A549 (cell line): Measurements from ENCODE around the gene ADCY3. TPM values are rescaled to one million over a fixed set of nuclear protein-coding genes. Genes with fewer than 3 reads are reported as not detected.

ENCODE experiments used
- ATAC-seq, 2 experiments: fragments of 200-7000 bp in 1 of 2; fragments of >200 bp in 1 of 2; cut with Nextera tagmentation in 1 of 2; cut with Tn5 transposase in 1 of 2; 3 replicates each; pipeline versions ENCODE4 v1.8.0 to v1.9.1; 2018 to 2020; ENCODE audit warnings: mild to moderate bottlenecking in 1 of 2, moderate library complexity in 1 of 2
- CTCF ChIA-PET: fragments of 300-600 bp; sonication (Branson Sonifier 250); formaldehyde crosslinking; extraction: SDS; loops from one replicate; lab custom pipeline; 2021; ENCODE audit warnings: antibody characterized with exemption, inconsistent platforms; lab: Yijun Ruan, JAX
- POLR2A ChIA-PET: fragments of 350-600 bp; formaldehyde crosslinking; extraction: SDS; loops from one replicate; lab custom pipeline; 2021; ENCODE audit warnings: antibody characterized with exemption, inconsistent platforms; lab: Yijun Ruan, JAX
- DNase-seq, 2 experiments: peaks; one replicate each; pipeline versions ENCODE4 v3.0.0 to v3.0.0-alpha.2; 2011 to 2016; ENCODE audit warnings: low read depth in 1 of 2, low spot score in 1 of 2
- FAIRE-seq: peaks from 2 replicates; lab custom pipeline; 2011; peaks lifted over from hg19 to GRCh38; lab: Jason Lieb, UNC
- H3K27ac ChIP-seq, 2 experiments: fragments of >200 bp; sonication (Bioruptor Twin); formaldehyde crosslinking; 3 replicates each; pipeline ENCODE4 v1.5.1; 2016 to 2017
- H3K4me1 ChIP-seq: fragments of >200 bp; sonication (Bioruptor Twin); formaldehyde crosslinking; 3 replicates; pipeline ENCODE4 v1.6.1; 2016
- H3K4me2 ChIP-seq: fragments of >200 bp; sonication (Bioruptor Twin); formaldehyde crosslinking; 3 replicates; pipeline ENCODE4 v1.6.1; 2016
- H3K4me3 ChIP-seq: fragments of >200 bp; sonication (Bioruptor Twin); formaldehyde crosslinking; 3 replicates; pipeline ENCODE4 v1.5.1; 2016
- H3K9me3 ChIP-seq: fragments of >200 bp; sonication (Bioruptor Twin); formaldehyde crosslinking; 3 replicates; pipeline ENCODE4 v1.6.1; 2016
- ATOH8 ChIP-seq: fragments of 250-450 bp; sonication (Bioruptor Pico); IDR thresholded peaks from 2 replicates; pipeline ENCODE4 v1.5.0; 2020; ENCODE audit warnings: low read depth, mild to moderate bottlenecking, moderate library complexity
- BCL3 ChIP-seq: fragments of >200 bp; sonication (Bioruptor Twin); formaldehyde crosslinking; IDR thresholded peaks from 3 replicates; pipeline ENCODE4 v1.6.1; 2016
- CBX8 ChIP-seq: fragments of 200-600 bp; sonication (generic); IDR thresholded peaks from 2 replicates; pipeline ENCODE4 v1.6.1; 2016
- CEBPB ChIP-seq, 2 experiments: fragments of >200 bp in 1 of 2; sonication (Bioruptor Twin) in 1 of 2; formaldehyde crosslinking in 1 of 2; IDR thresholded peaks; 2 replicates each; pipeline ENCODE4 v1.6.1; 2012 to 2016
- CHD2 ChIP-seq: fragments of 150-350 bp; IDR thresholded peaks from 2 replicates; pipeline ENCODE4 v1.6.1; 2014; ENCODE audit warnings: low read length; ENCODE audit not compliant: partially characterized antibody
- CTCF ChIP-seq: fragments of >200 bp; sonication (Bioruptor Twin); formaldehyde crosslinking; IDR thresholded peaks from 3 replicates; pipeline ENCODE4 v1.5.1; 2016
- EHF ChIP-seq: fragments of 250-450 bp; sonication (Bioruptor Pico); IDR thresholded peaks from 2 replicates; pipeline ENCODE4 v1.5.0; 2020; ENCODE audit warnings: mild to moderate bottlenecking
- EP300 ChIP-seq, 2 experiments: fragments of >200 bp; sonication (Bioruptor Twin); formaldehyde crosslinking; IDR thresholded peaks; 2 replicates in 1 of 2; 3 replicates in 1 of 2; pipeline ENCODE4 v1.6.1; 2016 to 2017
- ESRRA ChIP-seq: fragments of 150-350 bp; IDR thresholded peaks from 2 replicates; pipeline ENCODE4 v1.6.1; 2014; ENCODE audit warnings: mild to moderate bottlenecking, low read length, borderline replicate concordance
- GATA3 ChIP-seq: IDR thresholded peaks from 2 replicates; pipeline ENCODE4 v1.6.1; 2012; ENCODE audit warnings: borderline replicate concordance
- HDAC2 ChIP-seq: fragments of 200-600 bp; sonication (generic); IDR thresholded peaks from 2 replicates; pipeline ENCODE4 v1.6.1; 2016
- HEYL ChIP-seq: fragments of 250-450 bp; sonication (Bioruptor Pico); IDR thresholded peaks from 2 replicates; pipeline ENCODE4 v1.8.0; 2021; ENCODE audit warnings: mild to moderate bottlenecking, moderate library complexity
- HOXB13 ChIP-seq: fragments of 250-450 bp; sonication (Bioruptor Pico); IDR thresholded peaks from 2 replicates; pipeline ENCODE4 v1.5.0; 2020; ENCODE audit warnings: low read depth, mild to moderate bottlenecking, moderate library complexity
- JUN ChIP-seq, 2 experiments: fragments of >200 bp; sonication (Bioruptor Twin); formaldehyde crosslinking; IDR thresholded peaks; 2 replicates in 1 of 2; 3 replicates in 1 of 2; pipeline ENCODE4 v1.6.1; 2016 to 2017
- MAX ChIP-seq: IDR thresholded peaks from 2 replicates; pipeline ENCODE4 v1.6.1; 2012
- NPAS2 ChIP-seq: fragments of 250-450 bp; sonication (Bioruptor Pico); IDR thresholded peaks from 2 replicates; pipeline ENCODE4 v1.8.0; 2022; ENCODE audit warnings: mild to moderate bottlenecking, moderate library complexity, borderline replicate concordance
- NR3C1 ChIP-seq: fragments of >200 bp; sonication (Bioruptor Twin); formaldehyde crosslinking; IDR thresholded peaks from 3 replicates; pipeline ENCODE4 v1.6.1; 2017
- PBX3 ChIP-seq: IDR thresholded peaks from 2 replicates; pipeline ENCODE4 v1.6.1; 2012
- PHF8 ChIP-seq: fragments of 200-600 bp; sonication (generic); IDR thresholded peaks from 2 replicates; pipeline ENCODE4 v1.6.1; 2016; ENCODE audit warnings: low read depth, mild to moderate bottlenecking, antibody characterized with exemption, moderate library complexity, borderline replicate concordance
- POLR2AphosphoS2 ChIP-seq: conservative IDR thresholded peaks from 2 replicates; pipeline ENCODE4 v1.6.1; 2012; ENCODE audit warnings: low read length, improper control_type of control experiment, inconsistent platforms
- RFX5 ChIP-seq: fragments of 450-650 bp; IDR thresholded peaks from 2 replicates; pipeline ENCODE4 v1.7.1; 2014; ENCODE audit warnings: antibody characterized with exemption, mild to moderate bottlenecking, moderate library complexity
- SMC3 ChIP-seq: fragments of >200 bp; sonication (Bioruptor Twin); formaldehyde crosslinking; IDR thresholded peaks from 3 replicates; pipeline ENCODE4 v1.6.1; 2018; ENCODE audit warnings: inconsistent platforms
- TP53 ChIP-seq: fragments of 250-450 bp; sonication (Bioruptor Pico); IDR thresholded peaks from 2 replicates; pipeline ENCODE4 v1.5.0; 2021; ENCODE audit warnings: mild to moderate bottlenecking, moderate library complexity
- USF2 ChIP-seq: fragments of 450-650 bp; IDR thresholded peaks from 2 replicates; pipeline ENCODE4 v1.6.1; 2014; ENCODE audit warnings: antibody characterized with exemption
- ZC3H11A ChIP-seq: fragments of 450-650 bp; IDR thresholded peaks from 2 replicates; pipeline ENCODE4 v1.6.1; 2014; ENCODE audit warnings: antibody characterized with exemption, mild to moderate bottlenecking
- WGBS: methylation state at CpG from one replicate; pipeline ENCODE4 v1.1.6; 2017; ENCODE audit errors: missing lambda C conversion rate; 5-methylcytosine and 5-hydroxymethylcytosine counted together
- polyA plus RNA-seq, 4 experiments: library from polyadenylated mRNA; depleted of rRNA in 3 of 4; stranded (reverse); fragments of >200 nt; fragmentation: RNase III in 1 of 4; extraction: RNeasy Plus Mini Kit Qiagen cat#74134 plus additional on column Dnase treatment in 1 of 4; gene quantifications; 2 replicates in 3 of 4; 3 replicates in 1 of 4; pipeline ENCODE4 v1.2.3, GENCODE V29; 2011 to 2017

Gene ADCY3
- polyA plus RNA-seq, 2 of the 4 experiments (the other 2 are of a cell fraction): 37.4 to 65.4 TPM

- TF ChIP-seq CTCF (no peak), ZC3H11A (no peak), NPAS2 (CRISPR knock-in tag) (no peak)
Observed at GRCh38 chr2:24912523-24912922, 7.5 kb downstream of the ADCY3 start (continued).

GRCh38 chr2:24910245-24910644 is 9.8 kb downstream of the ADCY3 start:
- no peak for FAIRE-seq
- ATAC-seq: no peak
- Histone ChIP-seq H3K4me3 (no peak overlapping the region), H3K4me2 (no peak overlapping the region), H3K9me3 (peaks cover 6% of the 10 kb centered on the region; the same call in 2 of the 3 replicates), H3K27ac (no peak overlapping the region), H3K4me1 (no peaks in the 10 kb centered on the region)
- DNase-seq: no peak
- POLR2A ChIA-PET: no interaction called here
- CTCF ChIA-PET: interaction anchor here (0.5 to 1.2 kb wide), 2 partner anchors 11 to 133 kb away, joined by 3 read pairs; no protein-coding TSS in a partner anchor
- WGBS: 94% methylated on average over 3 of the region's 3 CpGs
- TF ChIP-seq CHD2 (no peak), HDAC2 (no peak), NR3C1 (no peak), RFX5 (no peak), TP53 (CRISPR knock-in tag) (no peak), JUN (IDR thresholded peaks at IDR 0.05) (no peak), EP300 (IDR thresholded peaks at IDR 0.05) (no peak), PHF8 (no peak), POLR2AphosphoS2 (no peak), HEYL (CRISPR knock-in tag) (no peak), GATA3 (no peak), HOXB13 (no peak)

- no peak for ATAC-seq
- Histone ChIP-seq H3K4me3 (no peak overlapping the region), H3K27ac (no peak overlapping the region), H3K4me1 (no peaks in the 10 kb centered on the region), H3K4me2 (no peak overlapping the region), H3K9me3 (peaks cover 6% of the 10 kb centered on the region; the same call in 2 of the 3 replicates)
- DNase-seq: no peak
- 95% methylated on average over 5 of the region's 5 CpGs for WGBS
- TF ChIP-seq CEBPB (IDR thresholded peaks at IDR 0.05) (no peak), ATOH8 (no peak), ESRRA (no peak), BCL3 (no peak), USF2 (no peak), SMC3 (no peak), PBX3 (no peak), ZC3H11A (no peak), MAX (no peak), TP53 (CRISPR knock-in tag) (no peak), PHF8 (no peak), EHF (CRISPR knock-in tag) (no peak), CBX8 (no peak), NR3C1 (no peak)
- CTCF ChIA-PET: interaction anchor here (0.5 to 1.2 kb wide), 2 partner anchors 11 to 132 kb away, joined by 3 read pairs; no protein-coding TSS in a partner anchor
- FAIRE-seq: no peak
- POLR2A ChIA-PET: no interaction called here
Observed at GRCh38 chr2:24909555-24910177, 10.4 kb downstream of the ADCY3 start.
